HepG2 (cell line): Measurements from ENCODE around the gene GOLT1A. TPM values are rescaled to one million over a fixed set of nuclear protein-coding genes. Genes with fewer than 3 reads are reported as not detected.

ENCODE experiments used
- ATF7-NPFF ChIP-seq: sonication (generic); formaldehyde crosslinking; IDR thresholded peaks from 2 replicates; pipeline ENCODE4 v1.8.1; 2023; ENCODE audit warnings: mild to moderate bottlenecking, low read depth, missing genetic modification reagents, moderate library complexity
- CEBPZ ChIP-seq: IDR thresholded peaks from 2 replicates; pipeline ENCODE4 v1.6.1; 2012; ENCODE audit warnings: low read length, improper control_type of control experiment
- EP300 ChIP-seq, 3 experiments: sonication (generic) in 1 of 3; formaldehyde crosslinking in 1 of 3; IDR thresholded peaks; 2 replicates each; pipeline versions ENCODE4 v1.5.1 to v1.6.1; 2011 to 2020; ENCODE audit warnings: low read depth in 2 of 3, low read length in 2 of 3, borderline replicate concordance in 1 of 3, improper control_type of control experiment in 1 of 3, mild to moderate bottlenecking in 1 of 3, missing genetic modification reagents in 1 of 3, moderate library complexity in 1 of 3
- MIER2 ChIP-seq: IDR thresholded peaks from 2 replicates; pipeline ENCODE4 v1.6.1; 2016; ENCODE audit warnings: missing biosample characterization, missing genetic modification reagents
- REST ChIP-seq, 2 experiments: IDR thresholded peaks; 2 replicates each; pipeline ENCODE4 v1.6.1; 2011 to 2012; ENCODE audit warnings: low read length in 2 of 2, borderline replicate concordance in 1 of 2, low read depth in 1 of 2, mild to moderate bottlenecking in 1 of 2, moderate library complexity in 1 of 2
- ZNF414 ChIP-seq: sonication (generic); formaldehyde crosslinking; IDR thresholded peaks from 2 replicates; pipeline ENCODE4 v1.5.0; 2020; ENCODE audit warnings: missing genetic modification reagents
- ZSCAN21 ChIP-seq: sonication (generic); formaldehyde crosslinking; IDR thresholded peaks from 2 replicates; pipeline ENCODE4 v1.8.0; 2022; ENCODE audit warnings: mild to moderate bottlenecking, missing genetic modification reagents, moderate library complexity, borderline replicate concordance
- polyA plus RNA-seq, 8 experiments: library from polyadenylated mRNA; depleted of rRNA in 3 of 8; stranded (reverse) in 7 of 8; unstranded in 1 of 8; fragments of >200 nt; fragmentation: Illumina TruSeq in 4 of 8; extraction: Trizol in 4 of 8; gene quantifications; 2 replicates each; pipeline versions ENCODE4 v1.2.1 to v1.2.3, GENCODE V29; 2011 to 2016; ENCODE audit warnings: low read depth in 4 of 8, missing spikeins in 1 of 8, mixed read lengths in 1 of 8; ENCODE audit not compliant: insufficient read depth in 1 of 8
- total RNA-seq, 5 experiments: library from RNA; depleted of rRNA; stranded (reverse); fragments of >200 nt; fragmentation: Illumina TruSeq; extraction: Trizol; gene quantifications; 2 replicates each; pipeline ENCODE4 v1.2.3, GENCODE V29; 2016; ENCODE audit warnings: low read depth in 1 of 5
- TF ChIP-seq, protein P1 (sequence below): sonication (generic); formaldehyde crosslinking; IDR thresholded peaks from 2 replicates; pipeline ENCODE4 v1.4.0; 2020; ENCODE audit warnings: missing genetic modification reagents, mild to moderate bottlenecking, borderline replicate concordance
- TF ChIP-seq, protein P2 (sequence below): sonication (generic); formaldehyde crosslinking; IDR thresholded peaks from 2 replicates; pipeline ENCODE4 v1.4.0; 2020; ENCODE audit warnings: missing genetic modification reagents
- TF ChIP-seq, protein P3 (sequence below): sonication (generic); formaldehyde crosslinking; IDR thresholded peaks from 2 replicates; pipeline ENCODE4 v1.8.0; 2022; ENCODE audit warnings: missing genetic modification reagents, mild to moderate bottlenecking, borderline replicate concordance

GOLT1A gene
- total and polyA plus RNA-seq, 2 of the 13 experiments (the other 11 are each of a cell fraction or from before 2014, with no cell fraction given) = 25.8 to 28.0 TPM

GRCh38 chr1:204151552-204152309 is 62.1 kb downstream of the GOLT1A start, which contains the start of gene ETNK2 (continued):
- TF ChIP-seq CEBPZ = no peak
- TF ChIP-seq ZNF414 (CRISPR knock-in tag) = no peak
- TF ChIP-seq, protein P1, sequence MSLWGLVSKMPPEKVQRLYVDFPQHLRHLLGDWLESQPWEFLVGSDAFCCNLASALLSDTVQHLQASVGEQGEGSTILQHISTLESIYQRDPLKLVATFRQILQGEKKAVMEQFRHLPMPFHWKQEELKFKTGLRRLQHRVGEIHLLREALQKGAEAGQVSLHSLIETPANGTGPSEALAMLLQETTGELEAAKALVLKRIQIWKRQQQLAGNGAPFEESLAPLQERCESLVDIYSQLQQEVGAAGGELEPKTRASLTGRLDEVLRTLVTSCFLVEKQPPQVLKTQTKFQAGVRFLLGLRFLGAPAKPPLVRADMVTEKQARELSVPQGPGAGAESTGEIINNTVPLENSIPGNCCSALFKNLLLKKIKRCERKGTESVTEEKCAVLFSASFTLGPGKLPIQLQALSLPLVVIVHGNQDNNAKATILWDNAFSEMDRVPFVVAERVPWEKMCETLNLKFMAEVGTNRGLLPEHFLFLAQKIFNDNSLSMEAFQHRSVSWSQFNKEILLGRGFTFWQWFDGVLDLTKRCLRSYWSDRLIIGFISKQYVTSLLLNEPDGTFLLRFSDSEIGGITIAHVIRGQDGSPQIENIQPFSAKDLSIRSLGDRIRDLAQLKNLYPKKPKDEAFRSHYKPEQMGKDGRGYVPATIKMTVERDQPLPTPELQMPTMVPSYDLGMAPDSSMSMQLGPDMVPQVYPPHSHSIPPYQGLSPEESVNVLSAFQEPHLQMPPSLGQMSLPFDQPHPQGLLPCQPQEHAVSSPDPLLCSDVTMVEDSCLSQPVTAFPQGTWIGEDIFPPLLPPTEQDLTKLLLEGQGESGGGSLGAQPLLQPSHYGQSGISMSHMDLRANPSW (CRISPR knock-in tag) = no peak
- no peak for TF ChIP-seq EP300 (IDR thresholded peaks at IDR 0.05; ENCODE audit: low read depth in 2 of 2, low read length in 2 of 2)
- TF ChIP-seq EP300 (CRISPR knock-in tag; IDR thresholded peaks at IDR 0.05; ENCODE audit: borderline replicate concordance) = no peak
- no peak for TF ChIP-seq REST (IDR thresholded peaks at IDR 0.05; ENCODE audit: borderline replicate concordance in 1 of 2, low read depth in 1 of 2, low read length in 2 of 2)
- TF ChIP-seq, protein P2, sequence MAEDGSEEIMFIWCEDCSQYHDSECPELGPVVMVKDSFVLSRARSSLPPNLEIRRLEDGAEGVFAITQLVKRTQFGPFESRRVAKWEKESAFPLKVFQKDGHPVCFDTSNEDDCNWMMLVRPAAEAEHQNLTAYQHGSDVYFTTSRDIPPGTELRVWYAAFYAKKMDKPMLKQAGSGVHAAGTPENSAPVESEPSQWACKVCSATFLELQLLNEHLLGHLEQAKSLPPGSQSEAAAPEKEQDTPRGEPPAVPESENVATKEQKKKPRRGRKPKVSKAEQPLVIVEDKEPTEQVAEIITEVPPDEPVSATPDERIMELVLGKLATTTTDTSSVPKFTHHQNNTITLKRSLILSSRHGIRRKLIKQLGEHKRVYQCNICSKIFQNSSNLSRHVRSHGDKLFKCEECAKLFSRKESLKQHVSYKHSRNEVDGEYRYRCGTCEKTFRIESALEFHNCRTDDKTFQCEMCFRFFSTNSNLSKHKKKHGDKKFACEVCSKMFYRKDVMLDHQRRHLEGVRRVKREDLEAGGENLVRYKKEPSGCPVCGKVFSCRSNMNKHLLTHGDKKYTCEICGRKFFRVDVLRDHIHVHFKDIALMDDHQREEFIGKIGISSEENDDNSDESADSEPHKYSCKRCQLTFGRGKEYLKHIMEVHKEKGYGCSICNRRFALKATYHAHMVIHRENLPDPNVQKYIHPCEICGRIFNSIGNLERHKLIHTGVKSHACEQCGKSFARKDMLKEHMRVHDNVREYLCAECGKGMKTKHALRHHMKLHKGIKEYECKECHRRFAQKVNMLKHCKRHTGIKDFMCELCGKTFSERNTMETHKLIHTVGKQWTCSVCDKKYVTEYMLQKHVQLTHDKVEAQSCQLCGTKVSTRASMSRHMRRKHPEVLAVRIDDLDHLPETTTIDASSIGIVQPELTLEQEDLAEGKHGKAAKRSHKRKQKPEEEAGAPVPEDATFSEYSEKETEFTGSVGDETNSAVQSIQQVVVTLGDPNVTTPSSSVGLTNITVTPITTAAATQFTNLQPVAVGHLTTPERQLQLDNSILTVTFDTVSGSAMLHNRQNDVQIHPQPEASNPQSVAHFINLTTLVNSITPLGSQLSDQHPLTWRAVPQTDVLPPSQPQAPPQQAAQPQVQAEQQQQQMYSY = no peak
- no peak for TF ChIP-seq ATF7-NPFF (CRISPR knock-in tag)
- TF ChIP-seq, protein P3, sequence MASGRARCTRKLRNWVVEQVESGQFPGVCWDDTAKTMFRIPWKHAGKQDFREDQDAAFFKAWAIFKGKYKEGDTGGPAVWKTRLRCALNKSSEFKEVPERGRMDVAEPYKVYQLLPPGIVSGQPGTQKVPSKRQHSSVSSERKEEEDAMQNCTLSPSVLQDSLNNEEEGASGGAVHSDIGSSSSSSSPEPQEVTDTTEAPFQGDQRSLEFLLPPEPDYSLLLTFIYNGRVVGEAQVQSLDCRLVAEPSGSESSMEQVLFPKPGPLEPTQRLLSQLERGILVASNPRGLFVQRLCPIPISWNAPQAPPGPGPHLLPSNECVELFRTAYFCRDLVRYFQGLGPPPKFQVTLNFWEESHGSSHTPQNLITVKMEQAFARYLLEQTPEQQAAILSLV (CRISPR knock-in tag) = no peak
- 0 out of 2 replicates have a peak, but pooled peaks have one; percentile 59 for TF ChIP-seq ZSCAN21 (CRISPR knock-in tag)
- no peak for TF ChIP-seq MIER2 (CRISPR knock-in tag)
